Measurements from ENCODE around the gene SH3RF3.

Gene SH3RF3

DNA sequence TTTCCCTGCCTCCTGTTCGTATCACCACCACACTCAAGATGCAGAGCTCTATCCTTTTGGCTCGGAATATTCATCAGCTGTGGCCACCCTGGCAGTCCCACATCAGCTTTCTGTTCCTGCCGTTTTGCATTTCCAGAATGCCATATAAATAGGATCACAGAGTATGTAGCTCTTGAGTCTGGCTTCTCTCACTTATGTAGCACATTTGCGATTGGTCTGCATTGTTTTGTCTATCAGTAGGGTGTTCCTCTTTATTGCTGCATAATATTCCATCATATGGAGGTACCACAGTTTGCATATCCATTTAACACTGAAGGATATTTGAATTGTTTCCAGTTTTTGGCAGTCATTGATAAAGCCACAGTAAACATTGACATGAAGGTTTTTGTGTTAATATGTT lies 104.6 kb downstream of the SH3RF3 start:
- POLR2A ChIA-PET, result no interaction called here
- H3K4me3 ChIP-seq (ENCODE audit: low read depth, low read length), result no peak overlapping the region
- CTCF ChIA-PET, result no interaction called here
- no peak for DNase-seq (ENCODE audit: low read depth, low spot score)
- TF ChIP-seq, protein P1, sequence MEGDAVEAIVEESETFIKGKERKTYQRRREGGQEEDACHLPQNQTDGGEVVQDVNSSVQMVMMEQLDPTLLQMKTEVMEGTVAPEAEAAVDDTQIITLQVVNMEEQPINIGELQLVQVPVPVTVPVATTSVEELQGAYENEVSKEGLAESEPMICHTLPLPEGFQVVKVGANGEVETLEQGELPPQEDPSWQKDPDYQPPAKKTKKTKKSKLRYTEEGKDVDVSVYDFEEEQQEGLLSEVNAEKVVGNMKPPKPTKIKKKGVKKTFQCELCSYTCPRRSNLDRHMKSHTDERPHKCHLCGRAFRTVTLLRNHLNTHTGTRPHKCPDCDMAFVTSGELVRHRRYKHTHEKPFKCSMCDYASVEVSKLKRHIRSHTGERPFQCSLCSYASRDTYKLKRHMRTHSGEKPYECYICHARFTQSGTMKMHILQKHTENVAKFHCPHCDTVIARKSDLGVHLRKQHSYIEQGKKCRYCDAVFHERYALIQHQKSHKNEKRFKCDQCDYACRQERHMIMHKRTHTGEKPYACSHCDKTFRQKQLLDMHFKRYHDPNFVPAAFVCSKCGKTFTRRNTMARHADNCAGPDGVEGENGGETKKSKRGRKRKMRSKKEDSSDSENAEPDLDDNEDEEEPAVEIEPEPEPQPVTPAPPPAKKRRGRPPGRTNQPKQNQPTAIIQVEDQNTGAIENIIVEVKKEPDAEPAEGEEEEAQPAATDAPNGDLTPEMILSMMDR (IDR thresholded peaks at IDR 0.05; ENCODE audit: insufficient read depth, low read length, missing control alignments), result no peak

DNA sequence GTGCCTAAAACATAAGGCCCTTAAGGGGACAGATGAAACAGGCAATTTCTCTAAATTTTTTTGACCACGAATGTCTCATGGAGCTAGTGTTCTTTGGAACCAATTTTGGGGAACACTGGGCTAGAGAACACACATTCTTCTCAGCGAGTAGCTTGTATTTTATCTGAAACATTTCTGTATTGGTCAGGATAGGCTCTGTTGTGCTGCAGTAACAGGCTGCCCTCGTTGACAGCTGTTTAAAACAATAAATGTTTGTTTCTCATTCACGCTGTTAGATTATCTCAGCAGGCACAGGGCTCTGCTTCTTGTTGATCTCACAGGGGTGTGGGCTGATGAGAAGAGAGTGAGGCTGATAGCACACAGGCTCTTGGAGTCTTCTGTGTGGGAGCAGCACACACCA lies 105.3 kb downstream of the SH3RF3 start:
- ChIA-PET POLR2A (no interaction called here), CTCF (no interaction called here)
- H3K4me3 ChIP-seq (ENCODE audit: low read depth, low read length), result no peak overlapping the region
- TF ChIP-seq, protein P1 (IDR thresholded peaks at IDR 0.05; ENCODE audit: insufficient read depth, low read length, missing control alignments), result no peak
- DNase-seq (ENCODE audit: low read depth, low spot score), result no peak

DNA sequence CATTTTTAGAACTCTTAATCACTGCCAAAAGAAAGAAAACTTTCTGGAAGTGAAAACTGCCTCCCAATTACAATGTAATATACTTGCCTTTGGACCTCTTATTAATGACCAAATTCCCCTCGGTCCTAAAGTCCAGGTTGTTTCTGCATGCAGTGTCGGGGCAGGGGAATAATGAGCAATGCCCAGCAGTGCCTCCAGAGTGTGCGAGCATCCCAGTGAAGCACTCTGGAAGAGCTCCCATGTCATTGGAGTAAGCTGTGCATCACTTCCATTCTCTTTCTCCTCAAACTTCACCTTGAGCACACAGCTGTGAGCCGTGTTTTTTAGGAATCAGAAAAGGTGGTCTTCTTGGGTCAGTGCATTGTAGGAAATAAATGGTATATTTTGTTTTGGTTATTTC lies 107.1 kb downstream of the SH3RF3 start:
- ChIA-PET CTCF (interaction anchor here (1.0 kb wide), 1 partner anchor 12 kb away, joined by 3 read pairs; no protein-coding TSS in a partner anchor), POLR2A (no interaction called here)
- no peak for DNase-seq (ENCODE audit: low read depth, low spot score)
- H3K4me3 ChIP-seq (ENCODE audit: low read depth, low read length), result no peak overlapping the region
- TF ChIP-seq, protein P1 (IDR thresholded peaks at IDR 0.05; ENCODE audit: insufficient read depth, low read length, missing control alignments), result no peak

DNA sequence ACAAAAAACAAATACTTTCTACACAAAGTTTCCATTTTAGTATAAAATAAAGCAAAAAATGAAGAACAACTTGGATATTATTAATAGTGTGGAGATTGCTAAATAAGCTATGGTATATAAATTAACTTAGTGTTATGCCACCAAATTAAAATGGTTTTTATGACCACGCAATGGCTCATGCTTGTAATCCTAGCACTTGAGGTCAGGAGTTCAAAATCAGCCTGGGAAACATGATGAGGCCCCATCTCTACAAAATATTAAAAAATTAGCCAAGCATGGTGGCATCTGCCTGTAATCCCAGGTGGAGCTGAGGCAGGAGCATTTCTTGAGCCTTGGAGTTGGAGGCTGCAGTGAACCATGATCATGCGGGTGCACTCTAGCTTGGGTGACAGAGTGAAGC lies 108.8 kb downstream of the SH3RF3 start:
- H3K4me3 ChIP-seq (ENCODE audit: low read depth, low read length), result no peak overlapping the region
- DNase-seq (ENCODE audit: low read depth, low spot score), result no peak
- POLR2A ChIA-PET, result no interaction called here
- TF ChIP-seq, protein P1 (IDR thresholded peaks at IDR 0.05; ENCODE audit: insufficient read depth, low read length, missing control alignments), result no peak
- CTCF ChIA-PET, result interaction anchor here (0.8 to 1.4 kb wide), 4 partner anchors 9 to 35 kb away, joined by 3 to 5 read pairs (median 4); no protein-coding TSS in a partner anchor

DNA sequence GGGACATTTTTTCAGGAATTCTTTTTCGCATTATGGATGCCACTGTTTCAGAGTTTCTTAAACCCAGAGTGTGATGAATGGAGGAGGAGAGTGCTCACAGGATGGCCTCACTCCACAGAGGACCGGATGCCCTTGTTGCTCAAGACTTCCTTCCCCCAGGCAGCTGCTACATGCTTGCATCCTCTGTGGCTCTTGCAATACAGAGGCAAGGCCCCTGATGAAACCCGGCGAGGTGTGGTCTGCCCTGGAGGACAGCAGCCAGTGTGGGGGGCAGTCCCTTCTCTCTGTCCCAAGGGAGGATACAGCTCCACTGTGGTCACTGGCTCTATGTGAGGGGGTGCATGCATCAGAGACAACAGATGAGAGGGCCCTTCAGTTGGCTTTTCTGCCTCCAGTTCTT lies 109.6 kb downstream of the SH3RF3 start:
- TF ChIP-seq, protein P1 (IDR thresholded peaks at IDR 0.05; ENCODE audit: insufficient read depth, low read length, missing control alignments), result no peak
- H3K4me3 ChIP-seq (ENCODE audit: low read depth, low read length), result no peak overlapping the region
- DNase-seq (ENCODE audit: low read depth, low spot score), result peak; percentile 45
- CTCF ChIA-PET, result interaction anchor here (1.3 to 1.9 kb wide), 4 partner anchors 8 to 272 kb away, joined by 4 to 6 read pairs (median 4); no protein-coding TSS in a partner anchor
- POLR2A ChIA-PET, result no interaction called here

DNA sequence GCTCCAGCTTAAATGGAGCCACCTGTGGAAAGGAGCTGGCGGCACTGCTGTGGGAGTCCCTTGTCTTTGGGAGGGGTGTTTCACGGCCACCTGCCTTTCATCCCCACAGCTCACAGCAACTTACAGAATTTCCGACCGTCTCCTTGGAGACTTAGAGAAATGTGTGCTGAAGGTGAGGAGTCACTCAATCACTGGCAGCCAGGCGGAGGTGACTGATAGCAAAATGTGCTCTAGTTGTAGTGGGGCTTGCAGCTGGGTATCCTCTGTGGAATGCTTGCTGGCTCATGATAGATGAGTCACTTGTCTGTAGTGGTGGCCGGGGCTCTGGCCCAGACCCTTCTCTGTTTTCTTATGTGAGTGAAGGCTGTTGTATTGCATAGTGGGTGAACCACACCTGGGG lies 110.7 kb downstream of the SH3RF3 start:
- TF ChIP-seq, protein P1 (IDR thresholded peaks at IDR 0.05; ENCODE audit: insufficient read depth, low read length, missing control alignments), result no peak
- ChIA-PET CTCF (interaction anchor here (1.3 to 1.9 kb wide), 3 partner anchors 9 to 271 kb away, joined by 4 to 6 read pairs (median 5); no protein-coding TSS in a partner anchor), POLR2A (no interaction called here)
- no peak overlapping the region for H3K4me3 ChIP-seq (ENCODE audit: low read depth, low read length)
- DNase-seq (ENCODE audit: low read depth, low spot score), result peak; percentile 28

Data from AG04449 (cell line).